ENCODE results near the gene ELAVL1. TPM values are rescaled to one million over a fixed set of nuclear protein-coding genes. Genes with fewer than 3 reads are reported as not detected.

ELAVL1 gene
- total and polyA plus RNA-seq, 12 donors = 12.8 to 78.9 (median 44.6) TPM

GRCh38 chr19:7933411-7933810, 72.0 kb downstream of the ELAVL1 start:
- H3K36me3 ChIP-seq (replicated peaks in 1 of 2) = peaks cover 0 to 81% of the 10 kb centered on the region in 2 donors
- intact Hi-C loops (cut with DNase I) = no loop called here
- TF ChIP-seq POLR2A (IDR thresholded peaks at IDR 0.05) = no peak
- TF ChIP-seq CTCF (IDR thresholded peaks at IDR 0.05) = peak in 1 of 6 experiments; percentile 5
- H3K27me3 ChIP-seq = no peaks in the 10 kb centered on the region
- DNase-seq = no peak
- no peak overlapping the region for H3K27ac ChIP-seq
- WGBS, 4 donors = 84 to 86% (median 86%) methylated on average over 12 to 14 of the region's 14 CpGs
- no peak overlapping the region for H3K4me3 ChIP-seq
- no peaks in the 10 kb centered on the region for H3K9me3 ChIP-seq (replicated peaks in 1 of 3)
- H3K4me1 ChIP-seq (replicated peaks in 1 of 2) = peaks cover 11 to 17% of the 10 kb centered on the region in 2 donors

- Histone ChIP-seq H3K27me3 (no peaks in the 10 kb centered on the region), H3K36me3 (replicated peaks in 1 of 2) (peaks cover 0 to 76% of the 10 kb centered on the region in 2 donors), H3K4me3 (no peak overlapping the region), H3K27ac (no peak overlapping the region), H3K9me3 (replicated peaks in 1 of 3) (no peaks in the 10 kb centered on the region), H3K4me1 (replicated peaks in 1 of 2) (peaks cover 16 to 22% of the 10 kb centered on the region in 2 donors)
- intact Hi-C loops (cut with DNase I) = no loop called here
- TF ChIP-seq POLR2A (IDR thresholded peaks at IDR 0.05) (no peak), CTCF (IDR thresholded peaks at IDR 0.05) (no peak)
- WGBS, 4 donors = 84 to 98% (median 88%) methylated on average over 6 to 10 of the region's 10 CpGs; no CpG with 5 or more reads in 1 of the 4 donors
- DNase-seq = peak in 1 of 7 donors; percentile 24
Measured at GRCh38 chr19:7932930-7933300, 72.5 kb downstream of the ELAVL1 start.

- peak in 5 of 7 donors; percentile 34 to 63 (median 52) for DNase-seq
- Histone ChIP-seq H3K27me3 (no peaks in the 10 kb centered on the region), H3K9me3 (replicated peaks in 1 of 3) (no peaks in the 10 kb centered on the region), H3K36me3 (replicated peaks in 1 of 2) (peaks cover 0 to 71% of the 10 kb centered on the region in 2 donors), H3K27ac (peak overlapping the region in 1 of 5 donors; percentile 44), H3K4me1 (replicated peaks in 1 of 2) (peaks cover 21 to 27% of the 10 kb centered on the region in 2 donors), H3K4me3 (no peak overlapping the region)
- TF ChIP-seq CTCF (IDR thresholded peaks at IDR 0.05) (no peak), POLR2A (IDR thresholded peaks at IDR 0.05) (no peak)
- 68 to 86% (median 78%) methylated on average over 7 to 32 of the region's 32 CpGs for WGBS, 4 donors
- intact Hi-C loops (cut with DNase I) = no loop called here
Measured at GRCh38 chr19:7932276-7932929, 73.0 kb downstream of the ELAVL1 start.

- Histone ChIP-seq H3K27me3 (no peaks in the 10 kb centered on the region), H3K36me3 (replicated peaks in 1 of 2) (peaks cover 0 to 62% of the 10 kb centered on the region in 2 donors), H3K4me1 (replicated peaks in 1 of 2) (peaks cover 31 to 35% of the 10 kb centered on the region in 2 donors), H3K9me3 (replicated peaks in 1 of 3) (no peaks in the 10 kb centered on the region), H3K4me3 (no peak overlapping the region), H3K27ac (no peak overlapping the region)
- intact Hi-C loops (cut with DNase I) = no loop called here
- DNase-seq = peak in 2 of 7 donors; percentile 34 to 36
- WGBS, 4 donors = 92 to 95% (median 94%) methylated on average over 25 to 36 of the region's 36 CpGs
- TF ChIP-seq POLR2A (IDR thresholded peaks at IDR 0.05) (no peak), CTCF (IDR thresholded peaks at IDR 0.05) (no peak)
Measured at GRCh38 chr19:7931221-7932061, 74.0 kb downstream of the ELAVL1 start.

All from adrenal gland (tissue), 12 donors.